Fibroblast of pulmonary artery (primary cell): Measurements from ENCODE around the gene DIPK1A.
A peak's percentile ranks its signal among the peaks of the same experiment; 100 is the strongest.

Source experiments
- DNase-seq: peaks from one replicate; pipeline ENCODE4 v3.0.0-alpha.2; 2010; ENCODE audit warnings: low read depth
- H3K4me3 ChIP-seq: replicated peaks from 2 replicates; pipeline ENCODE4 v1.5.1; 2011; ENCODE audit warnings: low read depth, mild to moderate bottlenecking, control low read depth, low read length, moderate library complexity
- TF ChIP-seq, protein P1 (sequence below): IDR thresholded peaks from 2 replicates; pipeline ENCODE4 v1.5.1; 2011; ENCODE audit warnings: mild to moderate bottlenecking, control low read depth, low read length, inconsistent platforms; ENCODE audit errors: missing control alignments

The DIPK1A gene

GRCh38 chr1:93001893-93002292 lies 40.6 kb upstream of the DIPK1A start:
- no peak overlapping the region for H3K4me3 ChIP-seq
- TF ChIP-seq, protein P1, sequence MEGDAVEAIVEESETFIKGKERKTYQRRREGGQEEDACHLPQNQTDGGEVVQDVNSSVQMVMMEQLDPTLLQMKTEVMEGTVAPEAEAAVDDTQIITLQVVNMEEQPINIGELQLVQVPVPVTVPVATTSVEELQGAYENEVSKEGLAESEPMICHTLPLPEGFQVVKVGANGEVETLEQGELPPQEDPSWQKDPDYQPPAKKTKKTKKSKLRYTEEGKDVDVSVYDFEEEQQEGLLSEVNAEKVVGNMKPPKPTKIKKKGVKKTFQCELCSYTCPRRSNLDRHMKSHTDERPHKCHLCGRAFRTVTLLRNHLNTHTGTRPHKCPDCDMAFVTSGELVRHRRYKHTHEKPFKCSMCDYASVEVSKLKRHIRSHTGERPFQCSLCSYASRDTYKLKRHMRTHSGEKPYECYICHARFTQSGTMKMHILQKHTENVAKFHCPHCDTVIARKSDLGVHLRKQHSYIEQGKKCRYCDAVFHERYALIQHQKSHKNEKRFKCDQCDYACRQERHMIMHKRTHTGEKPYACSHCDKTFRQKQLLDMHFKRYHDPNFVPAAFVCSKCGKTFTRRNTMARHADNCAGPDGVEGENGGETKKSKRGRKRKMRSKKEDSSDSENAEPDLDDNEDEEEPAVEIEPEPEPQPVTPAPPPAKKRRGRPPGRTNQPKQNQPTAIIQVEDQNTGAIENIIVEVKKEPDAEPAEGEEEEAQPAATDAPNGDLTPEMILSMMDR = no peak
- no peak for DNase-seq

DNA sequence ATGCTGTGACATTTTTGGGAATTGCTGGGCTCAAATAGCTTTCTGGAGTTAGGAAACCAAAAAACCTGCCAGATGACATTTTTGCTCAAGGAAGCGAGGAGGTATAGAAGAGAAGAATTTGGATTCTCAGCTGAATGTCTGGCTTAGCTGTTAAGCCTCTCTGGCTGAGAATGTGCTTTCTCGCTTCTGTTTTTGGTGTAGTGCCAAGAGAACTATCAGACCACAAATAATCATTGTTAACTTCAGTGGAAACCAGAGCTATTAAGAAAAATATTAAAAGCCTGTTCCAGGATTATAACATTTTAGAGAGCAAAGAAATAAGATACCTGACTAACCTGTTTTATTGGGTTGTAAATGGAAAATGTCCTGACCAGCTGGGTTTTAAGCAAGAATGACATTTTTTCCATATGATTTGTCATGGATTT lies 39.5 kb upstream of the DIPK1A start:
- DNase-seq = peak; percentile 31
- TF ChIP-seq, protein P1 = no peak
- H3K4me3 ChIP-seq = no peak overlapping the region

DNA sequence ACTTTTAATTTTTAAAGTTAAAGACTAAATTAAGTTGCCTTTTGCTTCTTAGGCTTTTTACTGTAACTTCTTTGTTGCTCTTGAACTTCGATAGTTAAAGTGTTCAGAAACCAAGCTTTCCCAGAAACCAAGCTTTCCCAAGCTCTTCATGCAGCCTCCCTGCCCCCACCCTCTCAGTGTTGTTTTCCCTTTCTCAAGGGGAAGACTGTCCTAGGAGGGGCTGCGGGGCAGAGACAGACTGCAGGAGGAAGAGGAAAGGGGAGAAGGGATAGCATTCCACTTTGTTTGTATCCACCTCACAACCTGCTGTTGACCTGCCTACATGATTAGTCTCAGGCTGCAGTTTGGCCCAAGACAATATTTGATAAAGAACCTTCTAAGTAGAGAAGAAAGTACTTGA lies 39.0 kb upstream of the DIPK1A start:
- no peak overlapping the region for H3K4me3 ChIP-seq
- TF ChIP-seq, protein P1 = no peak
- DNase-seq = no peak

- TF ChIP-seq, protein P1 = no peak
- DNase-seq = no peak
- H3K4me3 ChIP-seq = no peak overlapping the region
Measured at GRCh38 chr1:92998821-92999220, 37.6 kb upstream of the DIPK1A start.

- peak; percentile 22 for DNase-seq
- no peak overlapping the region for H3K4me3 ChIP-seq
- TF ChIP-seq, protein P1 = no peak
Measured at GRCh38 chr1:92995441-92996430, 34.5 kb upstream of the DIPK1A start.

- no peak overlapping the region for H3K4me3 ChIP-seq
- DNase-seq = peak; percentile 89
- TF ChIP-seq, protein P1 = peak; percentile 74
Measured at GRCh38 chr1:92994105-92994712, 32.9 kb upstream of the DIPK1A start.
